ENCODE measurements around the gene COQ8B.

DNA sequence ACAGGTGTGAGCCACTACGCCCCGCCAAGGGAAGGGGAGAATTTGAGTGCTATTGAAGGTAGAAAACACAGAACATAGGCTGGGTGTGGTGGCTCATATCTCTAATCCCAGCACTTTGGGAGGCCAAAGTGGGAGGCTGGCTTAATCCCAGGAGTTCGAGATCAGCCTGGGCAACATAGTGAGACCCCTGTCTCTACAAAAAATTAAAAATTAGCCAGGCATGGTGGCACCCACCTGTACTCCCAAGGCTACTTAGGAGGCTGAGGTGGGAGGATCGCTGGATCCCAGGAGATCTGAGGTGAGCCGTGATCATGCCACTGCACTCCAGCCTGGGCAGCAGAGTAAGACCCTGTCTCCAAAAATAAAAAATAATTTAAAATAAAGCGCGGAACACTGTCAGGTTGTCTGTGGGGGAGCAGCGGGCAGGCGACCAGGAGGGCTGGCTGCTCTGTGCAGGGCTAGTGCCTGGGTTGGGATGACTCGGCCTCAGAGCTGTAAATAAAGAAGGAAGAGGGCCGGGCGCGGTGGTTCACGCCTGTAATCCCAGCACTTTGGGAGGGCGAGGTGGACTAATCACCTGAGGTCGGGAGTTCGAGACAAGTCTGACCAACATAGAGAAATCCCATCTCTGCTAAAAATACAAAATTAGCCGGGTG, 74.5 kb downstream of the COQ8B start:
- TF ChIP-seq, protein P1, sequence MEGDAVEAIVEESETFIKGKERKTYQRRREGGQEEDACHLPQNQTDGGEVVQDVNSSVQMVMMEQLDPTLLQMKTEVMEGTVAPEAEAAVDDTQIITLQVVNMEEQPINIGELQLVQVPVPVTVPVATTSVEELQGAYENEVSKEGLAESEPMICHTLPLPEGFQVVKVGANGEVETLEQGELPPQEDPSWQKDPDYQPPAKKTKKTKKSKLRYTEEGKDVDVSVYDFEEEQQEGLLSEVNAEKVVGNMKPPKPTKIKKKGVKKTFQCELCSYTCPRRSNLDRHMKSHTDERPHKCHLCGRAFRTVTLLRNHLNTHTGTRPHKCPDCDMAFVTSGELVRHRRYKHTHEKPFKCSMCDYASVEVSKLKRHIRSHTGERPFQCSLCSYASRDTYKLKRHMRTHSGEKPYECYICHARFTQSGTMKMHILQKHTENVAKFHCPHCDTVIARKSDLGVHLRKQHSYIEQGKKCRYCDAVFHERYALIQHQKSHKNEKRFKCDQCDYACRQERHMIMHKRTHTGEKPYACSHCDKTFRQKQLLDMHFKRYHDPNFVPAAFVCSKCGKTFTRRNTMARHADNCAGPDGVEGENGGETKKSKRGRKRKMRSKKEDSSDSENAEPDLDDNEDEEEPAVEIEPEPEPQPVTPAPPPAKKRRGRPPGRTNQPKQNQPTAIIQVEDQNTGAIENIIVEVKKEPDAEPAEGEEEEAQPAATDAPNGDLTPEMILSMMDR (conservative IDR thresholded peaks at IDR 0.05) = no peak
- TF ChIP-seq ZFX (IDR thresholded peaks at IDR 0.05) = no peak

Measured in C4-2B (cell line).